Kidney epithelial cell (primary cell): ENCODE data around the gene VTN. TPM values are rescaled to one million over a fixed set of nuclear protein-coding genes. Genes with fewer than 3 reads are reported as not detected.

Experiments
- DNase-seq: peaks from one replicate; pipeline ENCODE4 v3.0.0-alpha.2; 2010; ENCODE audit warnings: low read depth
- H3K27me3 ChIP-seq: 2 replicates; pipeline ENCODE4 v1.6.0; 2011; ENCODE audit warnings: low read length; ENCODE audit not compliant: control insufficient read depth, insufficient read depth
- H3K36me3 ChIP-seq: 2 replicates; pipeline ENCODE4 v1.5.1; 2011; ENCODE audit warnings: low read length; ENCODE audit not compliant: control insufficient read depth, insufficient read depth
- H3K4me3 ChIP-seq: 2 replicates; pipeline ENCODE4 v1.5.1; 2011; ENCODE audit warnings: low read depth, mild to moderate bottlenecking, control low read depth, low read length
- total RNA-seq: library from RNA; depleted of rRNA; stranded (reverse); fragments of >200 nt; gene quantifications from 2 replicates; pipeline ENCODE4 v1.2.3, GENCODE V29; 2015
- TF ChIP-seq, protein P1 (sequence below): IDR thresholded peaks from 2 replicates; pipeline ENCODE4 v1.5.1; 2011; ENCODE audit warnings: mild to moderate bottlenecking, moderate library complexity, low read length, control low read depth, inconsistent platforms; ENCODE audit not compliant: insufficient read depth, poor library complexity, severe bottlenecking

The VTN gene
- total RNA-seq, 1 donor from 2014 or later = not detected

GRCh38 chr17:28366605-28367004 is 3.5 kb downstream of the VTN start:
- no peak for DNase-seq
- Histone ChIP-seq H3K4me3 (no peak overlapping the region), H3K27me3 (no peaks in the 10 kb centered on the region), H3K36me3 (peaks cover 1% of the 10 kb centered on the region)
- TF ChIP-seq, protein P1, sequence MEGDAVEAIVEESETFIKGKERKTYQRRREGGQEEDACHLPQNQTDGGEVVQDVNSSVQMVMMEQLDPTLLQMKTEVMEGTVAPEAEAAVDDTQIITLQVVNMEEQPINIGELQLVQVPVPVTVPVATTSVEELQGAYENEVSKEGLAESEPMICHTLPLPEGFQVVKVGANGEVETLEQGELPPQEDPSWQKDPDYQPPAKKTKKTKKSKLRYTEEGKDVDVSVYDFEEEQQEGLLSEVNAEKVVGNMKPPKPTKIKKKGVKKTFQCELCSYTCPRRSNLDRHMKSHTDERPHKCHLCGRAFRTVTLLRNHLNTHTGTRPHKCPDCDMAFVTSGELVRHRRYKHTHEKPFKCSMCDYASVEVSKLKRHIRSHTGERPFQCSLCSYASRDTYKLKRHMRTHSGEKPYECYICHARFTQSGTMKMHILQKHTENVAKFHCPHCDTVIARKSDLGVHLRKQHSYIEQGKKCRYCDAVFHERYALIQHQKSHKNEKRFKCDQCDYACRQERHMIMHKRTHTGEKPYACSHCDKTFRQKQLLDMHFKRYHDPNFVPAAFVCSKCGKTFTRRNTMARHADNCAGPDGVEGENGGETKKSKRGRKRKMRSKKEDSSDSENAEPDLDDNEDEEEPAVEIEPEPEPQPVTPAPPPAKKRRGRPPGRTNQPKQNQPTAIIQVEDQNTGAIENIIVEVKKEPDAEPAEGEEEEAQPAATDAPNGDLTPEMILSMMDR = peak; percentile 3

GRCh38 chr17:28365487-28365886 is 4.6 kb downstream of the VTN start:
- Histone ChIP-seq H3K4me3 (no peak overlapping the region), H3K36me3 (peaks cover 1% of the 10 kb centered on the region), H3K27me3 (no peaks in the 10 kb centered on the region)
- no peak for DNase-seq
- TF ChIP-seq, protein P1 = no peak

DNA sequence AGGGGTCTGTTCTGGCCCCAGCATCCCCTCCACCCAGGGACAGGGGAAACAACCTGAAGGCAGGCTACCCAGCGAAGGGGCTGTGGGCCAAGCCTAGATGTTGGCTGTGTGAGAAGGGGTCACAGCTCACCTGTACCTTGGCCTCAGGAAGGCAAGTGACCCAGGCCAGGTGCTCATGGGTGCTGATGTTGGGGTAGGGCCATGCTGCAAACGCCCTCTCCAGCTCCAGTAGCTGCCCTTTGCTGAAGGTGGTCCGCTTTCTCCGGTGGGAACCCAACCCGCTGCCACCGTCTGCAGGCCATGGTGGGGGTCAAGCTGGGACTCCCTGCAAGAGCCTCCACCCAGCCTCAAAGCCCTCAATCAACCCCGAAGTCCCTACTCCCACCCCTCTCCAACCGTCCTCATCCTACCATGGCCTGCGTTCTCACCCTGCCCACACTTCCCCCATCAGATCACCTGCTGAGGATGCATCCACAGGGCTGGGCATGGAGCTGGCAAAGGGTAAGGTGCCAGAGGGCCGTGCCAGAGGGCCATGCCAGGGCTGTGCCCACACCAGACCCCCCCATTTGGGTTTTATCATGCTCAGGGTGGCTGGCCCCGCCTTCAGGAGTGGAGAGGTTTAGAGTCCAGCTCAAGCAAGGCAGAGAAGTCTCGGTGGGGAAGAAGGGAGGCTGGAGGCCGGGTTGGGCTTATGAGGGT is 5.3 kb downstream of the VTN start, which contains the start of gene SEBOX:
Gene SEBOX (minus strand): TSS at position 535 of the 699 bp plus-strand sequence. CDS start 48 bp downstream, at position 487.
- Histone ChIP-seq H3K27me3 (no peaks in the 10 kb centered on the region), H3K4me3 (no peak within 1 kb of the TSS), H3K36me3 (peaks cover 1% of the 10 kb centered on the region)
- no peak for DNase-seq
- TF ChIP-seq, protein P1 = no peak

GRCh38 chr17:28363776-28364650 is 6.1 kb downstream of the VTN start:
- peaks cover 1% of the 10 kb centered on the region for H3K36me3 ChIP-seq
- TF ChIP-seq, protein P1 = no peak
- no peaks in the 10 kb centered on the region for H3K27me3 ChIP-seq
- no peak overlapping the region for H3K4me3 ChIP-seq
- no peak for DNase-seq

DNA sequence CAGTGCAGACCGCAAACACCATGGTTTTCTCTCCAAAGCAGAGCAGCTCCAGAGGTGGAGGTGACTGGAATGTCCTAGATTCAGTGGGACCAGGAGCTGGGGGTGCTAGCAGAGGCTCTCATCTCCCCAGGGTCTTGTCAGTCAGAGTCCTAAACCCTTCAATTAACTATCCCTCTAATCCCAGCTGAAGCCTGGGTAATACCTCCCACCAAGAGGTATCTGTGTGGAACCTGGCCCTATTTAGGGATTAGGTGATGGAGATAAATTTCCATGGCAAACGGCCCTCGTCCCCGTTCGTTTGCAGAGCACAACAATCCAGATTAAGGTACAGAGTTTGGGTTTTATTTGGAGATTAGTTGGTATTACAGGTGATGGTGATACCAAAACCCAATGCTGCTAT is 6.9 kb downstream of the VTN start:
- Histone ChIP-seq H3K4me3 (no peak overlapping the region), H3K27me3 (no peaks in the 10 kb centered on the region), H3K36me3 (peaks cover 1% of the 10 kb centered on the region)
- no peak for DNase-seq
- TF ChIP-seq, protein P1 = no peak

GRCh38 chr17:28357901-28358197 is 12.3 kb downstream of the VTN start:
- peak overlapping the region; percentile 98 for H3K4me3 ChIP-seq
- peaks cover 1% of the 10 kb centered on the region for H3K36me3 ChIP-seq
- TF ChIP-seq, protein P1 = no peak
- no peak for DNase-seq
- H3K27me3 ChIP-seq = no peaks in the 10 kb centered on the region
